BE2C (cell line): Measurements from ENCODE around the gene FBXO2.
A peak's percentile ranks its signal among the peaks of the same experiment; 100 is the strongest.

Source experiments
- DNase-seq: peaks from one replicate; pipeline ENCODE4 v3.0.0-alpha.2; 2020
- H3K27me3 ChIP-seq: fragments of 250-450 bp; sonication (Bioruptor Pico); 2 replicates; pipeline ENCODE4 v1.5.1; 2020; ENCODE audit warnings: mild to moderate bottlenecking
- H3K36me3 ChIP-seq: fragments of 250-450 bp; sonication (Bioruptor Pico); 2 replicates; pipeline ENCODE4 v1.5.1; 2020; ENCODE audit warnings: mild to moderate bottlenecking
- H3K4me1 ChIP-seq: fragments of 250-450 bp; sonication (Bioruptor Pico); 2 replicates; pipeline ENCODE4 v1.5.1; 2020
- H3K4me3 ChIP-seq: 2 replicates; pipeline ENCODE4 v1.5.1; 2011; ENCODE audit warnings: low read depth, low read length
- H3K9me3 ChIP-seq: fragments of 250-450 bp; sonication (Bioruptor Pico); 2 replicates; pipeline ENCODE4 v1.5.1; 2020
- TF ChIP-seq, protein P1 (sequence below): IDR thresholded peaks from 2 replicates; pipeline ENCODE4 v1.5.1; 2012; ENCODE audit warnings: mild to moderate bottlenecking, low read depth, low read length

Gene FBXO2

GRCh38 chr1:11657654-11658053 lies 3.4 kb upstream of the FBXO2 start:
- TF ChIP-seq, protein P1, sequence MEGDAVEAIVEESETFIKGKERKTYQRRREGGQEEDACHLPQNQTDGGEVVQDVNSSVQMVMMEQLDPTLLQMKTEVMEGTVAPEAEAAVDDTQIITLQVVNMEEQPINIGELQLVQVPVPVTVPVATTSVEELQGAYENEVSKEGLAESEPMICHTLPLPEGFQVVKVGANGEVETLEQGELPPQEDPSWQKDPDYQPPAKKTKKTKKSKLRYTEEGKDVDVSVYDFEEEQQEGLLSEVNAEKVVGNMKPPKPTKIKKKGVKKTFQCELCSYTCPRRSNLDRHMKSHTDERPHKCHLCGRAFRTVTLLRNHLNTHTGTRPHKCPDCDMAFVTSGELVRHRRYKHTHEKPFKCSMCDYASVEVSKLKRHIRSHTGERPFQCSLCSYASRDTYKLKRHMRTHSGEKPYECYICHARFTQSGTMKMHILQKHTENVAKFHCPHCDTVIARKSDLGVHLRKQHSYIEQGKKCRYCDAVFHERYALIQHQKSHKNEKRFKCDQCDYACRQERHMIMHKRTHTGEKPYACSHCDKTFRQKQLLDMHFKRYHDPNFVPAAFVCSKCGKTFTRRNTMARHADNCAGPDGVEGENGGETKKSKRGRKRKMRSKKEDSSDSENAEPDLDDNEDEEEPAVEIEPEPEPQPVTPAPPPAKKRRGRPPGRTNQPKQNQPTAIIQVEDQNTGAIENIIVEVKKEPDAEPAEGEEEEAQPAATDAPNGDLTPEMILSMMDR = no peak
- Histone ChIP-seq H3K4me1 (no peaks in the 10 kb centered on the region), H3K36me3 (no peaks in the 10 kb centered on the region), H3K4me3 (no peak overlapping the region), H3K9me3 (no peaks in the 10 kb centered on the region), H3K27me3 (no peaks in the 10 kb centered on the region)
- DNase-seq = no peak

DNA sequence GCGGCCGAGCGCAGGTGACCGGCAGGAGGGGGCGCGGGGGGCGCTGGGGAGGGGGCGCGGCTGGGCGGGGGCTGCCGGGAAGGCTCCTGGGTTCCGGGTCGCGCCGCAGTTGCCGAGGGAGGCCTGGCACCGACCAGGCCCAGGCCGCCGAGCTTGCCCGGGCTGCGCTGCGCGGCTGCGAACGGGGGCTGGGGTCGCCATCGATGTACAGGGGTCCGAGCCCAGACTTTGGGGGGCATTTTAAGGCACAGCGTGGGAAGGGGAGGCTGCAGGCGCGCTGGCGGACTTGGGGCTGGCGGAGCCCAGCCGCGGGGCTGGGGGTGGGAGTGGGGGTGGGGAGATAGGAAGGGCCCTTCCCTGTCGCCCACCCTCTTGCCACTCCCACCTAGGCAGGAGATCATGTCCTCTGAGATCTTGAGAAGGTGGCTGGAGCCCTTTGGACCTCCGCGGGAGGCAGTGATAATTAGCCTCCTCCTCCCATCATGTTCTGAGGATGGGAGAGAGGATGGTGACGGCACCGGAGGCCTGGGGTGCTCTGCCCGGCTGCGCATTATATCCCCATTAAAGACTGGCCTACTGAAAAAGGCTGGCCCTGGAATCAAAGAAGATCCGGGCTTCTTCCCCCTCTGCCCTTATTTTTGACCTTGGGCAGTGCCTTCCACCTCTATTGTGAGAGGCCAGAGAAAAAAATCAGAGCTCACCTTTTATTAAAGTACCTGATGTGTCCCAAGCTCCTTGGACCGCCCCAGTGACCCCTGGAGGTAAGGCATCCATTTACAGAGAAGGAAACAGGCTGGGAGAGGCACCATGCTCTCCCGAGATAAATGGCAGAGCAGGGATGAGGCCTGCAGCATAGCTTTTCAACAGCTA lies 945 bp upstream of the FBXO2 start:
- Histone ChIP-seq H3K36me3 (no peaks in the 10 kb centered on the region), H3K4me3 (peak overlapping the region; percentile 43), H3K27me3 (no peaks in the 10 kb centered on the region), H3K9me3 (no peaks in the 10 kb centered on the region), H3K4me1 (no peaks in the 10 kb centered on the region)
- TF ChIP-seq, protein P1 = no peak
- DNase-seq = no peak

GRCh38 chr1:11653861-11654136 lies 430 bp downstream of the FBXO2 start:
- H3K4me1 ChIP-seq = no peaks in the 10 kb centered on the region
- H3K27me3 ChIP-seq = no peaks in the 10 kb centered on the region
- H3K36me3 ChIP-seq = no peaks in the 10 kb centered on the region
- DNase-seq = no peak
- TF ChIP-seq, protein P1 = no peak
- no peak overlapping the region for H3K4me3 ChIP-seq
- H3K9me3 ChIP-seq = no peaks in the 10 kb centered on the region

DNA sequence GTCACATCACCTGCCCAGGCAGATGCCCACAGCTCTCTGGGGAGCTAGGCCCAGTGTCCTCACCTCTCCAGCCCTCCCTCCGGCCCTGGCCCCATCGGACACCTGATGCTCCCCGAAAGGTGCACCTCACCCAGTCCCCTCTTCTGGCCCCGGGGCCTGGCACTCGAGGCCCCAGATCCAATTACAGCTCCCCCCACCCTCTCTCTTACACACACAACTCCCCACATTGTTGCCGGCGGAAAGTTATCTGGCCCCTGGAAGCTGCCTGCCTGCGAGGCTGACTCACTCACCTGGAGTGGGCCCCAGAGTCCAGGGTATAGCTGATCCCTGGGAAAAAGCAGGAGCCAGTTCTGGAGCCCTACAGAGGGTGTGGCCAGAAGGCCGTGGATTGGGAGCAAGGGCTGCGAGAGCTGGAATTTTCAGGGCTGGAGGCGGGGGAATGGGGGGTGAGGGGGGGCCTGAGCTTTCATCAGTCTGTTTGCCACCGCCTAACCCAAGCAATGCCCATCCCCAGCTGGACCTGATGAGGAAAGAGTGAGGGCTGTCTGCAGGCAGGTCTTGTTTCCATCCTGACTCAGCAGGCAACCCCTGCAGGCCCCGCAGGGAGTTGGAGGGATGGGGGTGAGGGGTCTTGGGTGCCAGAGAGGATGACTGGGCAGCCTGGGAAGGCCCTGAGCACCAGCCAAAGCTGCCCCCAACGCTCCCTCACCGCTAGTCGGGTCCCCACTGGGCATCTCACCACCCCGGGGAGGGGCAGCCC lies 948 bp downstream of the FBXO2 start:
- DNase-seq = no peak
- TF ChIP-seq, protein P1 = no peak
- H3K4me3 ChIP-seq = no peak overlapping the region
- no peaks in the 10 kb centered on the region for H3K4me1 ChIP-seq
- H3K36me3 ChIP-seq = no peaks in the 10 kb centered on the region
- H3K9me3 ChIP-seq = no peaks in the 10 kb centered on the region
- no peaks in the 10 kb centered on the region for H3K27me3 ChIP-seq

DNA sequence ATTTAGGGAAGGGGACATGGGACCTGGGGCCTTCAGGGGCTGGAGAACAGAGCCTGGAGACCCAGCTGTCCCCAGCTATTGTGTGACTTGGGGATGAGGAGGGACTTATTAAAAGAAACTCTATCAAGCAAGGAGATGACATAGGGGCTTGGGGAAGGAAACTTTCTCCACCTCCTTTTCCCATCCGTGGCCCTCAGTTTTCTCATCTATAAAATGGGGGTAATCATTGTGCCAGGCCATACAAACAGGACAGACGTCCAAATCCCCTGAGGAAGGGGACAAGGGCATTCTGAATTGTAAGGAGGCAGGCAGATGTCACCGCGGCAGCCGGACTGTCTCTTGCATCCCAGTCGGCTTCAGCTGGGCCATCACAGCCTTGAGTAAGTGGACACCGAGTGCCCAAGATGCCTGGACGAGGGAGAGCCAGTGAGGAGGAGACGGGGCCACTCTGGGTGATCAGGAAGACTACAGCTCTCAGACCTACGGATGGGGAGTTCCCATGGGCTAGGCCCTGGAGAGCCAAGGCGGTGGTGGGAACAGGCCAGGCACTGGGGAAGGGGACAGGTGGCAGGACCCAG lies 1.9 kb downstream of the FBXO2 start:
- Histone ChIP-seq H3K4me1 (no peaks in the 10 kb centered on the region), H3K36me3 (no peaks in the 10 kb centered on the region), H3K27me3 (no peaks in the 10 kb centered on the region), H3K4me3 (no peak overlapping the region), H3K9me3 (no peaks in the 10 kb centered on the region)
- TF ChIP-seq, protein P1 = no peak
- DNase-seq = no peak
